Neural cell (in vitro differentiated cells): ENCODE data around the gene ATN1.

Source experiments
- CTCF ChIP-seq: fragments of 450-650 bp; IDR thresholded peaks from 2 replicates; pipeline ENCODE4 v1.5.1; 2014; ENCODE audit warnings: antibody characterized with exemption, mild to moderate bottlenecking, moderate library complexity; ENCODE audit not compliant: poor library complexity, severe bottlenecking
- EP300 ChIP-seq: fragments of 450-650 bp; conservative IDR thresholded peaks from 2 replicates; pipeline ENCODE4 v1.6.1; 2014; ENCODE audit warnings: antibody characterized with exemption, mild to moderate bottlenecking, moderate library complexity; ENCODE audit not compliant: poor library complexity, severe bottlenecking
- EZH2 ChIP-seq: fragments of 200-600, 300-800 bp; shearing (Covaris generic), sonication (generic); IDR thresholded peaks from 2 replicates; pipeline ENCODE4 v1.6.1; 2014; ENCODE audit warnings: antibody characterized with exemption, low read length, borderline replicate concordance, mild to moderate bottlenecking; ENCODE audit not compliant: insufficient read depth, poor library complexity, severe bottlenecking
- MXI1 ChIP-seq: fragments of 450-650 bp; conservative IDR thresholded peaks from 2 replicates; pipeline ENCODE4 v1.6.1; 2014; ENCODE audit warnings: antibody characterized with exemption, mild to moderate bottlenecking; ENCODE audit not compliant: poor library complexity, severe bottlenecking
- POLR2AphosphoS5 ChIP-seq: IDR thresholded peaks from 2 replicates; pipeline ENCODE4 v1.6.1; 2012
- RAD21 ChIP-seq: fragments of 450-650 bp; conservative IDR thresholded peaks from 2 replicates; pipeline ENCODE4 v1.6.1; 2014; ENCODE audit warnings: antibody characterized with exemption, mild to moderate bottlenecking, moderate library complexity
- SMC3 ChIP-seq: fragments of 450-650 bp; conservative IDR thresholded peaks from 2 replicates; pipeline ENCODE4 v1.6.1; 2014; ENCODE audit warnings: antibody characterized with exemption, mild to moderate bottlenecking, moderate library complexity; ENCODE audit not compliant: poor library complexity
- TAF1 ChIP-seq: IDR thresholded peaks from 2 replicates; pipeline ENCODE4 v1.6.1; 2012; ENCODE audit warnings: low read depth

DNA sequence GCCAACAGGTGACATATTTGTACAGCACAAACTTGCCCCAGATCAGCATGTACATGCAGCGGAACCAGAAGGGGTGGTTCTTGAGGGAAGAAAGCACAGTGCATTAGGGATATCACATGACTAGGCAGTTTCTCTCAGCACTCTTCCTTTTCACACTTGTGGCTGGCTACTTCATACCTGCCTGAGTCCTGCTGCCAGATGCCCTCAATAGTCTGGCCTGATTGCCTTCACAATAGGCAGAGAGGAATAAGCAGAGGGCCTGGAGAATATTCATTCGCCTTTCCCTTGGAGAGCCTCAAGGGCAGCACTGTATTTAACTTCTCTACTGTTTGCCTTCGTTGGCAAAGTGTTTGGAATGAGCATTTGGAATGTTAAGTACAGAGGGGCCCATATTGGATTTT is 50.9 kb downstream of the ATN1 start:
- TF ChIP-seq CTCF, result no peak
- TF ChIP-seq POLR2AphosphoS5, result no peak
- TF ChIP-seq EP300, result no peak
- TF ChIP-seq RAD21, result no peak
- TF ChIP-seq SMC3, result no peak
- no peak for TF ChIP-seq TAF1
- no peak for TF ChIP-seq MXI1
- no peak for TF ChIP-seq EZH2
